C4-2B (cell line): ENCODE data around the gene LMO7.

Experiments
- ZFX ChIP-seq: fragments of 450-650 bp; IDR thresholded peaks from 2 replicates; pipeline ENCODE4 v1.6.1; 2017
- TF ChIP-seq, protein P1 (sequence below): fragments of 450-650 bp; conservative IDR thresholded peaks from 2 replicates; pipeline ENCODE4 v1.5.1; 2017; ENCODE audit warnings: mild to moderate bottlenecking

GRCh38 chr13:75721307-75721706 lies 85.2 kb downstream of the LMO7 start:
- TF ChIP-seq, protein P1, sequence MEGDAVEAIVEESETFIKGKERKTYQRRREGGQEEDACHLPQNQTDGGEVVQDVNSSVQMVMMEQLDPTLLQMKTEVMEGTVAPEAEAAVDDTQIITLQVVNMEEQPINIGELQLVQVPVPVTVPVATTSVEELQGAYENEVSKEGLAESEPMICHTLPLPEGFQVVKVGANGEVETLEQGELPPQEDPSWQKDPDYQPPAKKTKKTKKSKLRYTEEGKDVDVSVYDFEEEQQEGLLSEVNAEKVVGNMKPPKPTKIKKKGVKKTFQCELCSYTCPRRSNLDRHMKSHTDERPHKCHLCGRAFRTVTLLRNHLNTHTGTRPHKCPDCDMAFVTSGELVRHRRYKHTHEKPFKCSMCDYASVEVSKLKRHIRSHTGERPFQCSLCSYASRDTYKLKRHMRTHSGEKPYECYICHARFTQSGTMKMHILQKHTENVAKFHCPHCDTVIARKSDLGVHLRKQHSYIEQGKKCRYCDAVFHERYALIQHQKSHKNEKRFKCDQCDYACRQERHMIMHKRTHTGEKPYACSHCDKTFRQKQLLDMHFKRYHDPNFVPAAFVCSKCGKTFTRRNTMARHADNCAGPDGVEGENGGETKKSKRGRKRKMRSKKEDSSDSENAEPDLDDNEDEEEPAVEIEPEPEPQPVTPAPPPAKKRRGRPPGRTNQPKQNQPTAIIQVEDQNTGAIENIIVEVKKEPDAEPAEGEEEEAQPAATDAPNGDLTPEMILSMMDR, result no peak
- no peak for TF ChIP-seq ZFX
